AG09309 (cell line): ENCODE data around the gene WBP2NL.

Experiments
- DNase-seq: peaks from one replicate; pipeline ENCODE4 v3.0.0-alpha.2; 2010; ENCODE audit warnings: low read depth
- H3K4me3 ChIP-seq: 2 replicates; pipeline ENCODE4 v1.5.1; 2011; ENCODE audit warnings: mild to moderate bottlenecking, low read depth, low read length, moderate library complexity; ENCODE audit not compliant: control insufficient read depth
- CTCF ChIP-seq: IDR thresholded peaks from 2 replicates; pipeline ENCODE4 v1.5.1; 2011; ENCODE audit warnings: mild to moderate bottlenecking, low read depth, low read length, inconsistent platforms; ENCODE audit not compliant: insufficient read depth, control insufficient read depth; ENCODE audit errors: missing control alignments

WBP2NL gene

GRCh38 chr22:41979423-41980250 lies 19.0 kb upstream of the WBP2NL start:
- no peak for TF ChIP-seq CTCF
- no peak for DNase-seq
- H3K4me3 ChIP-seq, result no peak overlapping the region

- TF ChIP-seq CTCF, result no peak
- H3K4me3 ChIP-seq, result no peak overlapping the region
- no peak for DNase-seq
Observed at GRCh38 chr22:41982865-41983264, 15.7 kb upstream of the WBP2NL start.

DNA sequence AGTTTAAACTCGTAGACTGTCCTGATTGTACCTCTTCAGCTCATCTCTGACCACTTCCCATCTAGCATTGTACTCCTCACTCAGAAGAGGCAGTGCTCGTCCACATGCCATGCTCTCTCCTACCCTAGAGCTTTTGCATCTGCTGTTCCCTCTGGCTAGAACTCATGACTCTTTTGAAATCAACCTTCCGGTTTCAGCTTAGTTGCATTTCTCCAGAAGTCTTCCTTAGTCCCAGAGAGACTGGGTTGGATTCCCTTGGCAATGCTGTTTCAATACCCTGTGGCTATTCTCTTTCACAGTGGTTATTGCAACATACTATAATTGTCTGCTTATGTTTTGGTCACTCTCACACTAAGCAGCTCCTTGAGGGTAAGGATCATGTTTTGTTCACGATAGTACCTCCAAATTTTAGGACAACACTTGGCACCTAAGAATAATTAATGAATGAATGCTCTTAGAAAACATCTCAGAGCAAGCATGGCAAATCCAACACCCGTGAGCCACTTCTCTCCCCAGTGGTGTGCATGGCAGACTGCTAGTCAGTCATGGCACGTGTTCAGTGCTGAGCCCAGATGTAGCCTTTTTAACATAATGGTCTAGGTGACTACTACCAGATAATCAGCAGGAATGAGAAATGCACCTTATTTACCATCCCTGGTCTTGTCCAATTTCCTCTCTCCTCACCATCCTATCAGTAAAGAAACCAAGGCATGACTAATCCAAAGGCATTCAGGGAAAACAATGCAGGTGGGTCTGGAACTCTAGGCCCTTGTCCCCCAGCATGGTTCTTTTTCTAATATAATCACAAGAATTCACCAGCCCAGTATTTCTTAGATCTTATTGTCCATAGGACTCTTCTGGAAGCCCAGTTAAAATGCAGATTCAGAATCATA lies 14.8 kb upstream of the WBP2NL start:
- TF ChIP-seq CTCF, result no peak
- peak; percentile 69 for DNase-seq
- H3K4me3 ChIP-seq, result no peak overlapping the region

DNA sequence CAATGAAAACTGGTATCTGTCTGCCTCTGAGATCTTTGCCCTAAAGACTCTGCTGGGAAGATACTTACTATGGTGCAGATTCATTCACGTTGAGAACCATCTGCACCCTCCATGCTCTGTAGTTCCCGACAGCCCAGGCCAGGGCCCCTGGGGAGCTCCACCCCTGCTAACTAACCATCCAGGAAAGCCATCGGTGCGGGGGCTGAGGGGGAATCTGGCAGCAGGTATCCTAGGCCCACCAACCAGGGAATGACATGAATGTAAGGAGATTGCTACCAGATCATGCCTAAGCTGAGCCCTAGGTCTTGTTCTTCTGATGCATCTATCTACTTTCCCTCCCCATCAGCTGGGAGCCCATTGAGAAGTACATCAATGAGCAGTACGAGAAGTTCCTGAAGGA lies 11.3 kb upstream of the WBP2NL start:
- no peak for TF ChIP-seq CTCF
- H3K4me3 ChIP-seq, result no peak overlapping the region
- DNase-seq, result no peak

- no peak for DNase-seq
- TF ChIP-seq CTCF, result no peak
- no peak overlapping the region for H3K4me3 ChIP-seq
Observed at GRCh38 chr22:41989246-41989645, 9.3 kb upstream of the WBP2NL start.

- no peak for DNase-seq
- no peak for TF ChIP-seq CTCF
- H3K4me3 ChIP-seq, result no peak overlapping the region
Observed at GRCh38 chr22:41991111-41991510, 7.5 kb upstream of the WBP2NL start.
